Subcutaneous adipose tissue (tissue), 4 donors: ENCODE data around the gene COA3. TPM values are rescaled to one million over a fixed set of nuclear protein-coding genes. Genes with fewer than 3 reads are reported as not detected.

ENCODE experiments used
- total RNA-seq, 4 donors: library from RNA; depleted of rRNA; stranded (reverse); fragments of >200 nt; gene quantifications; one replicate each; pipeline ENCODE4 v1.1.0, GENCODE V29; 2016
- TF ChIP-seq, protein P1 (sequence below): fragments of 450-650 bp; IDR thresholded peaks from one replicate; pipeline ENCODE4 v1.5.1; 2016; ENCODE audit warnings: low read depth, mild to moderate bottlenecking, control low read depth, antibody characterized with exemption, moderate library complexity

Gene COA3
- total RNA-seq, 4 donors from 2014 or later = 51.8 to 76.6 (median 60.4) TPM

DNA sequence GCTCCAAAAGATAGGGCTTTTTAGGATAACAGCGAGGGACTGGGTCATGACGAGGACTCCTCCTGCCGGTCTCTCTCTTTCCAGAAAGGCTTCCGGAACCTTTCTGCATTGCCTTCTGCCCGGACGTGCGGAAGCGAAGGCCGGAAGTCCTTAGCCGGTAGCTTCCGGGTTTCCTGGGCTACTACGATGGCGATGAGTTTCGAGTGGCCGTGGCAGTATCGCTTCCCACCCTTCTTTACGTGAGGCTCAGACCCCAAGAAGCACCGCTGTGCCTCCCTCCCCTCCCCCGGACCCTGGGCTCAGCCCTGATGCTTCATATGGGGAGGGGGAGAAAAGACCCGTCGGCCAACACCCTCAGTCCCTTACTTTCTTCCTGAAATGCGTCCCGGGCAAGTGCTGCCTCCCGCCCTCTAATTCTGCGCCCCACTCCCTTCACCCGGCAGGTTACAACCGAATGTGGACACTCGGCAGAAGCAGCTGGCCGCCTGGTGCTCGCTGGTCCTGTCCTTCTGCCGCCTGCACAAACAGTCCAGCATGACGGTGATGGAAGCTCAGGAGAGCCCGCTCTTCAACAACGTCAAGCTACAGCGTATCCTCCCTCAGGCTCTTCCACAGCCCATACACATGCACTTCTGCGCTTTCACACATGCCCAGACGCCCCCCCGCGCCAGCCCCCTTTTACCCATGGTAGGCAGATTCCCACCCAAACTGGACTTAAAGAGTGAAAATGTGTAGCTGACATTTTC lies 25.0 kb downstream of the COA3 start, which contains the start of gene VPS25:
TSS of gene VPS25 (plus strand) at position 160 of the 746 bp plus-strand sequence. CDS start at position 187, 27 bp downstream.
- TF ChIP-seq, protein P1, sequence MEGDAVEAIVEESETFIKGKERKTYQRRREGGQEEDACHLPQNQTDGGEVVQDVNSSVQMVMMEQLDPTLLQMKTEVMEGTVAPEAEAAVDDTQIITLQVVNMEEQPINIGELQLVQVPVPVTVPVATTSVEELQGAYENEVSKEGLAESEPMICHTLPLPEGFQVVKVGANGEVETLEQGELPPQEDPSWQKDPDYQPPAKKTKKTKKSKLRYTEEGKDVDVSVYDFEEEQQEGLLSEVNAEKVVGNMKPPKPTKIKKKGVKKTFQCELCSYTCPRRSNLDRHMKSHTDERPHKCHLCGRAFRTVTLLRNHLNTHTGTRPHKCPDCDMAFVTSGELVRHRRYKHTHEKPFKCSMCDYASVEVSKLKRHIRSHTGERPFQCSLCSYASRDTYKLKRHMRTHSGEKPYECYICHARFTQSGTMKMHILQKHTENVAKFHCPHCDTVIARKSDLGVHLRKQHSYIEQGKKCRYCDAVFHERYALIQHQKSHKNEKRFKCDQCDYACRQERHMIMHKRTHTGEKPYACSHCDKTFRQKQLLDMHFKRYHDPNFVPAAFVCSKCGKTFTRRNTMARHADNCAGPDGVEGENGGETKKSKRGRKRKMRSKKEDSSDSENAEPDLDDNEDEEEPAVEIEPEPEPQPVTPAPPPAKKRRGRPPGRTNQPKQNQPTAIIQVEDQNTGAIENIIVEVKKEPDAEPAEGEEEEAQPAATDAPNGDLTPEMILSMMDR = no peak

DNA sequence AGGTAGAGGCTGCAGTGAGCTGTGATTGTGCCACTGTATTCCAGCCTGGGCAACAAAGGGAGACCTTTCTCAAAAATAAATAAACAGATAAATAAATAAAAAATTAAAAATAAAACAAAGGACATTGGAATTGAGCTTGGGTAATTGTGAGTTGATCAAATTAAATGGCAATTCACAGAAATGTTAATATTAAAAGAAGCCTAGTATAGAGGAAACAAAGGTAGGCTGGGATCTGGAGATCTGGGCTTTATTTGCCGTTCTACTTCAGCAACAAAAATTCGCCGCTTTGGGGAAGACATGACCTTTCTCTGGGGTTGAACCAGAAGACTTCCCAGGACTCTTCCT lies 25.6 kb downstream of the COA3 start:
- TF ChIP-seq, protein P1 = no peak

DNA sequence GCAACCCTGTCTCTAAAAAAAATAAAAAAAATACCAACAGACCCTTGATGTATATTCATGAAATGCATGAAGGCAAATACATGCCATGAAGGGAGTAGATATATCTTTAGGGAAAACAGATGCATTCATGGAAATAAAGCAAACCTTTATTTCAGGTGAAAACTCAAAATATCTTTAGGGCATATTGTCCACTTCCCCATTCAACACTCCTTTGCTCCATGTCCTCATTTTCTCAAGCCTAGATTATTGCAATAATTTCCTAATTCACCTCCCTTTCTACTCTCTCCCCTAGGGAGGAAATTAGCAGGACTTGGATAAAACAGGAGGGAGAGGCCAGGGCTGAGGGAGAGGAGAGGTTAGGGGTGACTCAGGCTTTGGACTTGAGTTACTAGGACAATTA lies 31.0 kb downstream of the COA3 start:
- TF ChIP-seq, protein P1 = no peak

DNA sequence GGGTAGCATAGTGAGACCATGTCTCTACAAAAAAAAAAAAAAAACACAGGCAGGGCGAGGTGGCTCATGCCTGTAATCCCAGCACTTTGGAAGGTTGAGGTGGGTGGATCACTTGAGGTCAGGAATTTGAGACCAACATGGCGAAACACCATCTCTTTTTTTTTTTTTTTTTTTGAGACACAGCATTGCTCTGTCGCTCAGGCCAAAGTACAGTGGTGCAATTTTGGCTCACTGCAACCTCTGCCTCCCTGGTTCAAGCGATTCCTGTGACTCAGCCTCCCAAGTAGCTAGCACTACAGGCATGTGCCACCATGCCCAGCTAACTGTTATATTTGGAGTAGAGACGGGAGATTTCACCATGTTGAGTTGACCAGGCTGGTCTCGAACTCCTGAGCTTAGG lies 32.4 kb downstream of the COA3 start:
- TF ChIP-seq, protein P1 = no peak

DNA sequence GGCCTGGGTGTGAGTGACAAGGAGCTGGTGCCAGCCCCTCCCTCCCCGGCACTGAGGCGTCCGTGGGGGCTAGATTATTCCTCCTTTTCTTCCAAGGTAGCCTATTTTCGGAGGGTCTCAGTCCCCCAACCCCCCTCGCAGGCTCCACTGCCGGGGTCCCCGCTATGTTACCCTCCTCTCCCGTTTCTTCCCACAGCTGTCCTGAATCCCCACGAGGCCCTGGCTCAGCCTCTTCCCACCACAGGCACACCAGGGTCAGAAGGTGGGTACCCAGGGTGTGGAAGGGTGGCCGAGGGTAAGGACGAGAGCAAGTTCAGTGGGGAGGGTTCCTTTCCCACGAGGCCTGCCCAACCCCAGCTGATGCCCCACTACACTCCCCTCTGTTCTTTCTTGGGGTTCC lies 36.9 kb downstream of the COA3 start:
- TF ChIP-seq, protein P1 = no peak

DNA sequence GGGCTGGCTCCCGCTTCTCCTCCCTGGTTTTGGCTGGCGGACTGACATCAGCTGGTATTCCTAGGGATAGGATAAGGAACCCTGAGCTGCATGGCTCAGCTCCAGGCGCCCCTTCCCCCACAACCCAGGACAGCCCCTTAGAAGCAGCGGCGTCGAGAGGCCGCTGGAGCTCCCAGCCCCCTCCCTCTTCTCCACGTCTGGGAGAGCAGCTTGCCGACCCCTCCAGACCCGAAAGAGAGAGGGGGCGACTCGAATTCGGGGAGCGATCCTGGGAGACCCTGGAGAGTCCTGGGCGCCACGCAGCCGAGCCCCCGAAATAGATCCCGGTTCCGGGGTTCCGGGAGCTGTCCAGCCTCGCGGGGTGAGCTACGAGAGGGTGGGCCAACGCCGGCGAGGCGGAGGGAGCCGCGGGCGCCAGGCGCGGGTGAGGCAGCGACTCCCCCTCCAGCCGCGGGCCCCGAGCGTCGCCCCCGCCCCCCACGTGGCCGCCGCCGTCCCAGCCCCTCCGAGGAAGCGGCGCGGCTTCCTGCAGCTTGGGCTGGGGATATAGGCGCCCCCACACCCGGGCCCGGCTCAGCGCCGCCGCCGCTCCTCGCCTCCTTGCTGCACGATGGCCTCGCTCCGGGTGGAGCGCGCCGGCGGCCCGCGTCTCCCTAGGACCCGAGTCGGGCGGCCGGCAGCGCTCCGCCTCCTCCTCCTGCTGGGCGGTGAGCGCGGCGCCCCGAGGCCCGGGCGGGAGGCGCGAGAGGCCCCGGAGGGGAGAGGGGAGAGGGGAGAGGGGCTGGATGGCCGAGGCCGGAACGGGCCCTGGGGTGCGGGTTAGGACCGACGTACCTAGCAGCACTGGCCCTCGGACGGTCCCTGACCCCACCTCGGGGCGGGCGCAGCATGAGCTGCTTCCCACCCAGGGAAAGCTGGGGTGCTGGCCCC lies 37.6 kb downstream of the COA3 start, which contains the start of gene RAMP2:
TSS of gene RAMP2 (plus strand) at position 576 of the 930 bp plus-strand sequence. CDS start at position 611, 35 bp downstream.
- TF ChIP-seq, protein P1 = no peak
